DND-41 (cell line): Measurements from ENCODE around the gene ANKFN1.

Experiments used
- ATAC-seq: fragments of 200-7000 bp; cut with Tn5 transposase; 3 replicates; pipeline ENCODE4 v1.9.1; 2021; ENCODE audit warnings: low read depth; ENCODE audit not compliant: insufficient read depth
- DNase-seq: peaks from one replicate; pipeline ENCODE4 v3.0.0-alpha.2; 2020
- H2AFZ ChIP-seq: 2 replicates; pipeline ENCODE4 v1.6.0; 2012; ENCODE audit warnings: low read depth, low read length
- H3K27ac ChIP-seq: 2 replicates; pipeline ENCODE4 v1.5.1; 2012; ENCODE audit warnings: low read length, inconsistent platforms
- H3K27me3 ChIP-seq: fragments of 200-600 bp; sonication (generic); 2 replicates; pipeline ENCODE4 v1.6.0; 2012; ENCODE audit warnings: low read length, mild to moderate bottlenecking, inconsistent platforms; ENCODE audit not compliant: insufficient read depth, poor library complexity
- H3K36me3 ChIP-seq: 2 replicates; pipeline ENCODE4 v1.5.1; 2012; ENCODE audit warnings: low read length, inconsistent platforms; ENCODE audit not compliant: insufficient read depth
- H3K4me1 ChIP-seq: 2 replicates; pipeline ENCODE4 v1.5.1; 2012; ENCODE audit warnings: mild to moderate bottlenecking, low read length; ENCODE audit not compliant: insufficient read depth
- H3K4me2 ChIP-seq: 2 replicates; pipeline ENCODE4 v1.6.0; 2012; ENCODE audit warnings: mild to moderate bottlenecking, moderate library complexity, low read length, inconsistent platforms; ENCODE audit not compliant: insufficient read depth
- H3K4me3 ChIP-seq, 2 experiments: fragments of 200-600 bp in 1 of 2; shearing (Covaris generic) in 1 of 2; 2 replicates each; pipeline ENCODE4 v1.5.1; 2012 to 2016; ENCODE audit warnings: inconsistent platforms in 2 of 2, low read length in 2 of 2, mild to moderate bottlenecking in 2 of 2, low read depth in 1 of 2, moderate library complexity in 1 of 2
- H3K79me2 ChIP-seq: 2 replicates; pipeline ENCODE4 v1.6.0; 2012; ENCODE audit warnings: low read length, inconsistent platforms; ENCODE audit not compliant: insufficient read depth
- H3K9ac ChIP-seq: 2 replicates; pipeline ENCODE4 v1.6.0; 2012; ENCODE audit warnings: low read depth, mild to moderate bottlenecking, inconsistent platforms, low read length, moderate library complexity
- H3K9me3 ChIP-seq: 2 replicates; pipeline ENCODE4 v1.5.1; 2012; ENCODE audit warnings: low read length, moderate library complexity, mild to moderate bottlenecking, inconsistent platforms; ENCODE audit not compliant: insufficient read depth, severe bottlenecking
- H4K20me1 ChIP-seq: 2 replicates; pipeline ENCODE4 v1.6.0; 2012; ENCODE audit warnings: low read length; ENCODE audit not compliant: insufficient read depth
- CTCF ChIP-seq: IDR thresholded peaks from 2 replicates; pipeline ENCODE4 v1.5.1; 2012; ENCODE audit warnings: borderline replicate concordance, low read length, moderate library complexity, mild to moderate bottlenecking; ENCODE audit not compliant: poor library complexity, severe bottlenecking; ENCODE audit errors: extremely low read depth
- EZH2 ChIP-seq: IDR thresholded peaks from 3 replicates; pipeline ENCODE4 v1.6.1; 2012; ENCODE audit warnings: borderline replicate concordance, low read depth, mild to moderate bottlenecking, moderate library complexity, low read length, inconsistent platforms; ENCODE audit not compliant: severe bottlenecking

The ANKFN1 gene

GRCh38 chr17:56257075-56257474 is 103.8 kb downstream of the ANKFN1 start:
- H3K9ac ChIP-seq, result no peak overlapping the region
- no peak overlapping the region for H3K4me3 ChIP-seq
- H3K27ac ChIP-seq, result no peak overlapping the region
- peaks cover 4% of the 10 kb centered on the region; the same call in 1 of the 2 replicates for H3K4me1 ChIP-seq
- H3K79me2 ChIP-seq, result no peaks in the 10 kb centered on the region
- H3K9me3 ChIP-seq, result no peaks in the 10 kb centered on the region
- ATAC-seq (no peak), DNase-seq (no peak)
- no peak overlapping the region for H3K4me2 ChIP-seq
- no peaks in the 10 kb centered on the region for H4K20me1 ChIP-seq
- no peak overlapping the region for H2AFZ ChIP-seq
- no peaks in the 10 kb centered on the region for H3K27me3 ChIP-seq
- no peaks in the 10 kb centered on the region for H3K36me3 ChIP-seq
- TF ChIP-seq CTCF (no peak), EZH2 (no peak)

GRCh38 chr17:56260376-56261002 is 107.2 kb downstream of the ANKFN1 start:
- Histone ChIP-seq H2AFZ (no peak overlapping the region), H3K9me3 (no peaks in the 10 kb centered on the region), H3K27me3 (no peaks in the 10 kb centered on the region), H3K4me3 (no peak overlapping the region), H4K20me1 (no peaks in the 10 kb centered on the region), H3K79me2 (no peaks in the 10 kb centered on the region), H3K9ac (no peak overlapping the region), H3K4me1 (peaks cover 4% of the 10 kb centered on the region; the same call in 1 of the 2 replicates), H3K4me2 (no peak overlapping the region), H3K27ac (no peak overlapping the region), H3K36me3 (no peaks in the 10 kb centered on the region)
- TF ChIP-seq EZH2 (no peak), CTCF (no peak)
- DNase-seq (no peak), ATAC-seq (no peak)

GRCh38 chr17:56262803-56263202 is 109.5 kb downstream of the ANKFN1 start:
- no peak for ATAC-seq
- H3K9ac ChIP-seq, result no peak overlapping the region

More at GRCh38 chr17:56262803-56263202, 109.5 kb downstream of the ANKFN1 start:
- Histone ChIP-seq H3K36me3 (no peaks in the 10 kb centered on the region), H3K79me2 (no peaks in the 10 kb centered on the region), H4K20me1 (no peaks in the 10 kb centered on the region), H2AFZ (no peak overlapping the region), H3K4me1 (peaks cover 4% of the 10 kb centered on the region; the same call in 1 of the 2 replicates), H3K9me3 (no peaks in the 10 kb centered on the region), H3K4me3 (no peak overlapping the region), H3K27ac (no peak overlapping the region), H3K27me3 (no peaks in the 10 kb centered on the region), H3K4me2 (no peak overlapping the region)
- no peak for DNase-seq
- no peak for TF ChIP-seq EZH2
- TF ChIP-seq CTCF, result no peak
